ENCODE results near the gene TRIO. TPM values are rescaled to one million over a fixed set of nuclear protein-coding genes. Genes with fewer than 3 reads are reported as not detected.

Gene TRIO
- total and polyA plus RNA-seq, 7 donors = 18.5 to 77.5 (median 35.0) TPM

- ATAC-seq (no peak), DNase-seq (no peak)
- H3K27me3 ChIP-seq (ENCODE audit: insufficient read depth in 3 of 3, low read length in 2 of 3) = no peaks in the 10 kb centered on the region
- no peak for TF ChIP-seq CTCF (IDR thresholded peaks at IDR 0.05)
- no peaks in the 10 kb centered on the region for H3K9me3 ChIP-seq
- peaks cover 5 to 62% of the 10 kb centered on the region in 2 donors for H3K36me3 ChIP-seq (ENCODE audit: insufficient read depth in 1 of 2, low read depth in 1 of 2)
- 44 to 55% (median 51%) methylated on average over 9 of the region's 9 CpGs for WGBS, 3 donors
- intact Hi-C loops (cut with DNase I) = loop anchor here (5.0 to 10.0 kb wide), 2 partner anchors 290 to 373 kb away; no protein-coding TSS in a partner anchor
- no peak overlapping the region for H3K27ac ChIP-seq
- peaks cover 9% of the 10 kb centered on the region for H3K4me1 ChIP-seq
- H3K4me3 ChIP-seq = no peak overlapping the region
Observed at GRCh38 chr5:14357441-14357840, 214.3 kb downstream of the TRIO start.

- intact Hi-C loops (cut with DNase I) = loop anchor here (5.0 to 10.0 kb wide), 2 partner anchors 289 to 373 kb away; no protein-coding TSS in a partner anchor
- DNase-seq (no peak), ATAC-seq (no peak)
- Histone ChIP-seq H3K9me3 (no peaks in the 10 kb centered on the region), H3K27me3 (ENCODE audit: insufficient read depth in 3 of 3, low read length in 2 of 3) (no peaks in the 10 kb centered on the region), H3K4me3 (no peak overlapping the region), H3K27ac (no peak overlapping the region), H3K36me3 (ENCODE audit: insufficient read depth in 1 of 2, low read depth in 1 of 2) (peaks cover 5 to 66% of the 10 kb centered on the region in 2 donors), H3K4me1 (peaks cover 9% of the 10 kb centered on the region)
- 63 to 66% (median 66%) methylated on average over 19 to 20 of the region's 20 CpGs for WGBS, 3 donors
- TF ChIP-seq CTCF (IDR thresholded peaks at IDR 0.05) = no peak
Observed at GRCh38 chr5:14357851-14358250, 214.7 kb downstream of the TRIO start.

GRCh38 chr5:14358536-14358935 is 215.4 kb downstream of the TRIO start:
- Histone ChIP-seq H3K27ac (no peak overlapping the region), H3K9me3 (no peaks in the 10 kb centered on the region), H3K27me3 (ENCODE audit: insufficient read depth in 3 of 3, low read length in 2 of 3) (no peaks in the 10 kb centered on the region), H3K4me1 (peaks cover 9% of the 10 kb centered on the region), H3K4me3 (no peak overlapping the region), H3K36me3 (ENCODE audit: insufficient read depth in 1 of 2, low read depth in 1 of 2) (peaks cover 5 to 71% of the 10 kb centered on the region in 2 donors)
- no peak for TF ChIP-seq CTCF (IDR thresholded peaks at IDR 0.05)
- intact Hi-C loops (cut with DNase I) = loop anchor here (5.0 to 10.0 kb wide), 2 partner anchors 289 to 374 kb away; no protein-coding TSS in a partner anchor
- WGBS, 3 donors = 82 to 85% (median 84%) methylated on average over 7 of the region's 7 CpGs
- ATAC-seq (no peak), DNase-seq (no peak)

GRCh38 chr5:14359069-14360043 is 216.2 kb downstream of the TRIO start:
- no peak for TF ChIP-seq CTCF (IDR thresholded peaks at IDR 0.05)
- 81 to 85% (median 83%) methylated on average over 27 of the region's 27 CpGs for WGBS, 3 donors
- DNase-seq (no peak), ATAC-seq (no peak)
- H3K27me3 ChIP-seq (ENCODE audit: insufficient read depth in 3 of 3, low read length in 2 of 3) = no peaks in the 10 kb centered on the region
- intact Hi-C loops (cut with DNase I) = loop anchor here (5.0 to 10.0 kb wide), 3 partner anchors 285 to 375 kb away; no protein-coding TSS in a partner anchor
- H3K36me3 ChIP-seq (ENCODE audit: insufficient read depth in 1 of 2, low read depth in 1 of 2) = peaks cover 8 to 79% of the 10 kb centered on the region in 2 donors
- no peak overlapping the region for H3K27ac ChIP-seq
- no peak overlapping the region for H3K4me3 ChIP-seq
- H3K4me1 ChIP-seq = peaks cover 9% of the 10 kb centered on the region
- no peaks in the 10 kb centered on the region for H3K9me3 ChIP-seq

All from psoas muscle (tissue), 8 donors.